ENCODE data around the gene OIT3.

Gene OIT3

GRCh38 chr10:72881291-72881690, 12.2 kb upstream of the OIT3 start:
- ChIA-PET CTCF (no interaction called here), POLR2A (no interaction called here)
- no peak for TF ChIP-seq CTCF (IDR thresholded peaks at IDR 0.05; ENCODE audit: insufficient read depth, low read length, missing control alignments)
- H3K4me3 ChIP-seq (ENCODE audit: low read depth, low read length), result no peak overlapping the region
- no peak for DNase-seq (ENCODE audit: low read depth, low spot score)

- POLR2A ChIA-PET, result no interaction called here
- TF ChIP-seq CTCF (IDR thresholded peaks at IDR 0.05; ENCODE audit: insufficient read depth, low read length, missing control alignments), result no peak
- H3K4me3 ChIP-seq (ENCODE audit: low read depth, low read length), result no peak overlapping the region
- no peak for DNase-seq (ENCODE audit: low read depth, low spot score)
- CTCF ChIA-PET, result no interaction called here
Measured at GRCh38 chr10:72883861-72884260, 9.7 kb upstream of the OIT3 start.

- TF ChIP-seq CTCF (IDR thresholded peaks at IDR 0.05; ENCODE audit: insufficient read depth, low read length, missing control alignments), result no peak
- CTCF ChIA-PET, result no interaction called here
- H3K4me3 ChIP-seq (ENCODE audit: low read depth, low read length), result no peak overlapping the region
- DNase-seq (ENCODE audit: low read depth, low spot score), result no peak
- POLR2A ChIA-PET, result no interaction called here
Measured at GRCh38 chr10:72885953-72886352, 7.6 kb upstream of the OIT3 start.

GRCh38 chr10:72886621-72887020, 6.9 kb upstream of the OIT3 start:
- CTCF ChIA-PET, result no interaction called here
- no peak overlapping the region for H3K4me3 ChIP-seq (ENCODE audit: low read depth, low read length)
- POLR2A ChIA-PET, result no interaction called here
- DNase-seq (ENCODE audit: low read depth, low spot score), result no peak
- no peak for TF ChIP-seq CTCF (IDR thresholded peaks at IDR 0.05; ENCODE audit: insufficient read depth, low read length, missing control alignments)

GRCh38 chr10:72887043-72887442, 6.5 kb upstream of the OIT3 start:
- POLR2A ChIA-PET, result no interaction called here
- CTCF ChIA-PET, result no interaction called here
- no peak for TF ChIP-seq CTCF (IDR thresholded peaks at IDR 0.05; ENCODE audit: insufficient read depth, low read length, missing control alignments)
- no peak for DNase-seq (ENCODE audit: low read depth, low spot score)
- H3K4me3 ChIP-seq (ENCODE audit: low read depth, low read length), result no peak overlapping the region

GRCh38 chr10:72888151-72888638, 5.3 kb upstream of the OIT3 start:
- no peak overlapping the region for H3K4me3 ChIP-seq (ENCODE audit: low read depth, low read length)
- no peak for DNase-seq (ENCODE audit: low read depth, low spot score)
- CTCF ChIA-PET, result interaction anchor here (0.6 to 0.7 kb wide), 2 partner anchors 12 to 56 kb away, joined by 3 to 4 read pairs; no protein-coding TSS in a partner anchor
- POLR2A ChIA-PET, result no interaction called here
- TF ChIP-seq CTCF (IDR thresholded peaks at IDR 0.05; ENCODE audit: insufficient read depth, low read length, missing control alignments), result no peak
